ENCODE data around the gene ASB3. TPM values are rescaled to one million over a fixed set of nuclear protein-coding genes. Genes with fewer than 3 reads are reported as not detected.

ASB3 gene
- total and polyA plus RNA-seq, 7 experiments from 2014 or later, result 15.0 to 43.2 (median 27.2) TPM

DNA sequence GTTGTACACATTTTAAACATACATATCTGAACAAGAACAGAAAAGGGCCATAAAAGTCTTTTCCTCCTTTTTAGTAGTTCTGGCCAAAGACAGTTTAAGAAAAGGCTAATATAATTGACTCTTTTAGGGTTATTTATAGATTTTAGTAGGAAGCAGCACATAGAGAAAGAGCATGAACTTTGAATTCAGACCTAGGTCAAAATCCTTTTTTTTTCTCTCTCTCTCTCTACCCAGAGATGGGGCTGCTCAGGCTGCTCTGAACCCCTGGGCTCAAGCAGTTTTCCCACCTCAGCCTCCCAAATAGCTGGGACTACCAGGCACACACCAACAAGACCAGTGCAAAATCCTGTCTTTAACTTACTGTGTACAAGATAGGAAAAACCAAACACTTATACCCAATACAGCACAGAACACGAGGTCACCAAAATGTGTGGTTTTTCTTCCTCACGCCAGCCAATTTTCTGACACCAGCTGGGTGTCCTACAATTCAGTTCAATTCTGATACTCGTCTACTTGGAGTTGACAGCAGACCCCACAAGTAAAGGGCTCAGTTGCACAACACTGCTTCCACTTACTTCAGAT is 32.2 kb upstream of the ASB3 start:
- no peaks in the 10 kb centered on the region for H3K4me1 ChIP-seq (ENCODE audit: control insufficient read depth in 2 of 2, insufficient read depth in 2 of 2, low read length in 2 of 2)
- H3K9me3 Mint-ChIP-seq, result no peaks in the 10 kb centered on the region
- peak overlapping the region in 2 of 9 donors; percentile 4 to 52 for H3K27ac Mint-ChIP-seq
- H3K9me3 ChIP-seq (ENCODE audit: control insufficient read depth in 2 of 3, low read length in 3 of 3), result no peaks in the 10 kb centered on the region
- CTCF ChIA-PET, result no interaction called here
- DNase-seq (no peak), ATAC-seq (no peak)
- H3K4me3 ChIP-seq (ENCODE audit: low read length), result no peak overlapping the region
- intact Hi-C loops (cut with micrococcal nuclease), result no loop called here
- H3K4me3 Mint-ChIP-seq, result no peak overlapping the region
- peaks cover 4 to 37% (median 14%) of the 10 kb centered on the region in 3 experiments for H3K36me3 ChIP-seq (ENCODE audit: control insufficient read depth in 2 of 3, insufficient read depth in 3 of 3, low read length in 3 of 3)
- no peaks in the 10 kb centered on the region for H3K27me3 ChIP-seq (ENCODE audit: control insufficient read depth in 2 of 2, insufficient read depth in 2 of 2, low read length in 2 of 2)
- no peak overlapping the region for H3K27ac ChIP-seq (ENCODE audit: low read depth, low read length)
- no peaks in the 10 kb centered on the region for H3K27me3 Mint-ChIP-seq
- POLR2A ChIA-PET, result no interaction called here
- no peaks in the 10 kb centered on the region for H3K4me1 Mint-ChIP-seq
- H3K36me3 Mint-ChIP-seq, result peaks cover 4 to 37% (median 24%) of the 10 kb centered on the region in 5 donors

DNA sequence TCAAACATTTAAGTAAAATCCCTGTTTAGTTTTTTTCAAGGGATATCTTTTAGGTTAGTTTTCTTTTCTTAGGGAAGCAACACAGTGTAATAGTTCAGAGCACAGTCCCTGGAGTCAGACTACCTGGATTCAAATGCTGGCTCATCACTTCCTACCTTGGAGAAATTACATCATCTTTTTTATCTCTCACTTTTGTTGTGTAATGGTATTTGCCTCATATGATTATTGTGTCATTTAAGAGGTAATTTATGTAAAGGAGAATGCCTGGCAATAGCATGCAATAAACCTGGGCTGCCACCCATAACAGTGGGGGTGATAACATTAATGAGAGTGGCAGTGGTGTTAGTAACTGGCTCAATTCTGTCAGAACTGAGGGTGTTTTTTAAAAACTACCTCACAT is 26.4 kb upstream of the ASB3 start:
- peaks cover 32 to 66% (median 32%) of the 10 kb centered on the region in 3 experiments for H3K36me3 ChIP-seq (ENCODE audit: control insufficient read depth in 2 of 3, insufficient read depth in 3 of 3, low read length in 3 of 3)
- H3K27me3 ChIP-seq (ENCODE audit: control insufficient read depth in 2 of 2, insufficient read depth in 2 of 2, low read length in 2 of 2), result no peaks in the 10 kb centered on the region
- ChIA-PET POLR2A (no interaction called here), CTCF (no interaction called here)
- no peak overlapping the region for H3K4me3 ChIP-seq (ENCODE audit: low read length)
- H3K9me3 ChIP-seq (ENCODE audit: control insufficient read depth in 2 of 3, low read length in 3 of 3), result no peaks in the 10 kb centered on the region
- H3K4me1 ChIP-seq (ENCODE audit: control insufficient read depth in 2 of 2, insufficient read depth in 2 of 2, low read length in 2 of 2), result no peaks in the 10 kb centered on the region
- no peak overlapping the region for H3K27ac ChIP-seq (ENCODE audit: low read depth, low read length)
- peak overlapping the region in 1 of 9 donors; percentile 18 for H3K27ac Mint-ChIP-seq
- H3K36me3 Mint-ChIP-seq, result peaks cover 10 to 65% (median 40%) of the 10 kb centered on the region in 5 donors
- H3K4me1 Mint-ChIP-seq, result no peaks in the 10 kb centered on the region
- no peak overlapping the region for H3K4me3 Mint-ChIP-seq
- no peaks in the 10 kb centered on the region for H3K27me3 Mint-ChIP-seq
- ATAC-seq (no peak), DNase-seq (no peak)
- intact Hi-C loops (cut with micrococcal nuclease), result no loop called here
- peaks cover 0 to 2% (median 0%) of the 10 kb centered on the region in 11 donors for H3K9me3 Mint-ChIP-seq

DNA sequence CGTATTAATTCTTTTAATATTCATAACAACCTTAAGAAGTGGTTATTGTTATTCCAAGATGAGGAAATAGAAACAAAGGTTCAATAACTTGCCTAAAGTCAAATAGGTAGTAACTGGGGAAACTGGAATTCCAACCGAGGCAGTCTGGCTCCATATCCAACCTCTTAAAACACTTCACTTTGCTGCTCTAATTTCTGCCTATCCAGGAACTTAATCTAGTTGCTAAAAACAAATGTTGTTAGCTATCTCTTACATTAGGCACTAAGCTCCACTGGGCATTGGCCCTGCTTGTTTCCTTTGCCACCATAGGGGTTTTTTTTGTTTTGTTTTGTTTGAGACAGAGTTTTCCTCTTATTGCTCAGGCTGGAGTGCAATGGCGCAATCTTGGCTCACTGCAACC is 24.8 kb upstream of the ASB3 start:
- Histone ChIP-seq H3K36me3 (ENCODE audit: control insufficient read depth in 2 of 3, insufficient read depth in 3 of 3, low read length in 3 of 3) (peaks cover 31 to 63% (median 37%) of the 10 kb centered on the region in 3 experiments), H3K27ac (ENCODE audit: low read depth, low read length) (no peak overlapping the region), H3K9me3 (ENCODE audit: control insufficient read depth in 2 of 3, low read length in 3 of 3) (no peaks in the 10 kb centered on the region), H3K4me3 (ENCODE audit: low read length) (no peak overlapping the region), H3K4me1 (ENCODE audit: control insufficient read depth in 2 of 2, insufficient read depth in 2 of 2, low read length in 2 of 2) (no peaks in the 10 kb centered on the region), H3K27me3 (ENCODE audit: control insufficient read depth in 2 of 2, insufficient read depth in 2 of 2, low read length in 2 of 2) (no peaks in the 10 kb centered on the region)
- no peaks in the 10 kb centered on the region for H3K4me1 Mint-ChIP-seq
- POLR2A ChIA-PET, result no interaction called here
- H3K9me3 Mint-ChIP-seq, result peaks cover 0 to 2% (median 0%) of the 10 kb centered on the region in 11 donors
- no peaks in the 10 kb centered on the region for H3K27me3 Mint-ChIP-seq
- peak overlapping the region in 1 of 9 donors; percentile 21 for H3K27ac Mint-ChIP-seq
- H3K4me3 Mint-ChIP-seq, result no peak overlapping the region
- ATAC-seq, result no peak
- peaks cover 11 to 66% (median 37%) of the 10 kb centered on the region in 5 donors for H3K36me3 Mint-ChIP-seq
- CTCF ChIA-PET, result no interaction called here
- intact Hi-C loops (cut with micrococcal nuclease), result no loop called here
- no peak for DNase-seq

DNA sequence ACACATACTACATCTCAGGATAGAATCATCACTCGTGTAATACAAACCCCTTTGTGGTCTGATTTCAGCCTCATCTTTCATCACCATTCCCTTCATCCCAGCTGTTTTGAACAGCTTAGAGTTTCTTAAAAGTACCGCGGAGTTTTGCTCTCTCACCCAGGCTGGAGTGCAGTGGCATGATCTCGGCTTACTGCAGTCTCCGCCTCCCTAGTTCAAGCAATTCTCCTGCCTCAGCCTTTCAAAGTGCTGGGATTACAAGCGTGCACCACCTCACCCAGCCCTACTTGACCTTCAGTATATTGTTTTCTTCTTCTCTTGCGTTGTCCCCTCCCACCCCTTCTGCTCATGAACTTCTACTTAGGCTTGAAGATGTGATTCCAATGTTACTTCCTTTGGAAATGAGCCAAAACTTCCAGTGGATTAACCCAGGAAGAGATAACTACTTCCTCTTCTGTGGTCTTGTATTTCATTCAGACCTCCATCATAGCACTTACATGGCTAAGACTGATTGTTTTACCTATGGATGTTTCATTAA is 15.9 kb upstream of the ASB3 start:
- POLR2A ChIA-PET, result no interaction called here
- no peak overlapping the region for H3K4me3 Mint-ChIP-seq
- H3K36me3 Mint-ChIP-seq, result peaks cover 11 to 40% (median 28%) of the 10 kb centered on the region in 5 donors
- Histone ChIP-seq H3K36me3 (ENCODE audit: control insufficient read depth in 2 of 3, insufficient read depth in 3 of 3, low read length in 3 of 3) (peaks cover 25 to 37% (median 27%) of the 10 kb centered on the region in 3 experiments), H3K27me3 (ENCODE audit: control insufficient read depth in 2 of 2, insufficient read depth in 2 of 2, low read length in 2 of 2) (no peaks in the 10 kb centered on the region), H3K4me3 (ENCODE audit: low read length) (no peak overlapping the region), H3K9me3 (ENCODE audit: control insufficient read depth in 2 of 3, low read length in 3 of 3) (no peaks in the 10 kb centered on the region), H3K4me1 (ENCODE audit: control insufficient read depth in 2 of 2, insufficient read depth in 2 of 2, low read length in 2 of 2) (no peaks in the 10 kb centered on the region), H3K27ac (ENCODE audit: low read depth, low read length) (no peak overlapping the region)
- CTCF ChIA-PET, result interaction anchor here (1.4 kb wide), 1 partner anchor 12 kb away, joined by 3 read pairs; no protein-coding TSS in a partner anchor
- H3K27me3 Mint-ChIP-seq, result no peaks in the 10 kb centered on the region
- H3K27ac Mint-ChIP-seq, result peak overlapping the region in 1 of 9 donors; percentile 37
- intact Hi-C loops (cut with micrococcal nuclease), result no loop called here
- DNase-seq (no peak), ATAC-seq (no peak)
- H3K9me3 Mint-ChIP-seq, result no peaks in the 10 kb centered on the region
- peaks cover 0 to 3% (median 0%) of the 10 kb centered on the region in 7 donors for H3K4me1 Mint-ChIP-seq

DNA sequence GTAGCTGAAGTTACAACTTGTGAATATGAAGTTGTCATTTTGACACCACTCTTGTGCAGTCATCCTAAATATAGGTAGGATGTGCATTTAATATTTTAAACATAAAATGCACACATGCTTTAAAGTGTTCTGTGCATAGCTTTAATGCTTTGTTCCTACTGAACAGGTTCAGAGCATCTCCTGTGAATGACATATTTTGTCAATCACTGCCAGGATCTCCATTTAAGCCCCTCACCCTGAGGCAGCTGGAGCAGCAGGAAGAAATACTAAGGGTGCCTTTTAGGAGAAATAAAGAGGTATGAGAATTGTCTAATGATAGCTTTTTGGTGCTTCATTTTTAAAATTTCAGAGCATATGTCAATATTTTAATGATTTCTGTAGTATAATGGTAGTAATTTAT is 14.8 kb upstream of the ASB3 start:
- intact Hi-C loops (cut with micrococcal nuclease), result loop anchor here in 1 of 2 donors (2.0 kb wide), 1 partner anchor 15 kb away; the partner anchor contains the start of genes ASB3 and ERLEC1
- Histone ChIP-seq H3K27me3 (ENCODE audit: control insufficient read depth in 2 of 2, insufficient read depth in 2 of 2, low read length in 2 of 2) (no peaks in the 10 kb centered on the region), H3K4me3 (ENCODE audit: low read length) (no peak overlapping the region), H3K4me1 (ENCODE audit: control insufficient read depth in 2 of 2, insufficient read depth in 2 of 2, low read length in 2 of 2) (no peaks in the 10 kb centered on the region), H3K27ac (ENCODE audit: low read depth, low read length) (no peak overlapping the region), H3K36me3 (ENCODE audit: control insufficient read depth in 2 of 3, insufficient read depth in 3 of 3, low read length in 3 of 3) (peaks cover 22 to 42% (median 31%) of the 10 kb centered on the region in 3 experiments), H3K9me3 (ENCODE audit: control insufficient read depth in 2 of 3, low read length in 3 of 3) (no peaks in the 10 kb centered on the region)
- ATAC-seq (no peak), DNase-seq (no peak)
- peaks cover 0 to 3% (median 0%) of the 10 kb centered on the region in 7 donors for H3K4me1 Mint-ChIP-seq
- H3K4me3 Mint-ChIP-seq, result no peak overlapping the region
- ChIA-PET CTCF (interaction anchor here (1.4 kb wide), 1 partner anchor 11 kb away, joined by 3 read pairs; no protein-coding TSS in a partner anchor), POLR2A (no interaction called here)
- no peaks in the 10 kb centered on the region for H3K27me3 Mint-ChIP-seq
- no peaks in the 10 kb centered on the region for H3K9me3 Mint-ChIP-seq
- peak overlapping the region in 2 of 9 donors; percentile 4 to 34 for H3K27ac Mint-ChIP-seq
- peaks cover 13 to 31% (median 19%) of the 10 kb centered on the region in 5 donors for H3K36me3 Mint-ChIP-seq

DNA sequence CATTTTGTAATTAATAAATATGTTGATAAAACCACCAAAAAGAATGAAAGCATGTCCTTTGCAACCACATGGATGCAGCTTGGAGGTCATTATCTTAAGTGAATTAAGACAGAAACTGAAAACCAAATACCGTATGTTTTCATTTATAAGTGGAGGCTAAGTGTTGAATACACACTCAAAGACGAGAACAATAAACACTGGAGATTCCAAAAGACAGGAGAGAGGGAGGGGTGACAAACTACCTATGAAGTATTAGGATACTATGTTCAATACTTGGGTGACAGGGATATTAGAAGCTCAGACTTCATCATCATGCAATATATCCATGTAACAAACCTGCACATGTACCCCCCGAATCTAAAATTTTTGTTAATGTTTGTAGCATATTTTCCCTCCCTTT is 7.1 kb upstream of the ASB3 start:
- Histone ChIP-seq H3K4me3 (ENCODE audit: low read length) (no peak overlapping the region), H3K27me3 (ENCODE audit: control insufficient read depth in 2 of 2, insufficient read depth in 2 of 2, low read length in 2 of 2) (no peaks in the 10 kb centered on the region), H3K27ac (ENCODE audit: low read depth, low read length) (no peak overlapping the region), H3K36me3 (ENCODE audit: control insufficient read depth in 2 of 3, insufficient read depth in 3 of 3, low read length in 3 of 3) (peaks cover 7 to 35% (median 21%) of the 10 kb centered on the region in 3 experiments), H3K9me3 (ENCODE audit: control insufficient read depth in 2 of 3, low read length in 3 of 3) (no peaks in the 10 kb centered on the region), H3K4me1 (ENCODE audit: control insufficient read depth in 2 of 2, insufficient read depth in 2 of 2, low read length in 2 of 2) (no peaks in the 10 kb centered on the region)
- intact Hi-C loops (cut with micrococcal nuclease), result no loop called here
- Mint-ChIP-seq H3K9me3 (no peaks in the 10 kb centered on the region), H3K4me1 (peaks cover 5 to 30% (median 19%) of the 10 kb centered on the region in 7 donors), H3K27ac (no peak overlapping the region), H3K36me3 (peaks cover 0 to 19% (median 4%) of the 10 kb centered on the region in 5 donors), H3K27me3 (no peaks in the 10 kb centered on the region), H3K4me3 (no peak overlapping the region)
- POLR2A ChIA-PET, result interaction anchor here (0.6 kb wide), 2 partner anchors 9 to 44 kb away, joined by 3 read pairs; no protein-coding TSS in a partner anchor
- no peak for DNase-seq
- CTCF ChIA-PET, result no interaction called here
- no peak for ATAC-seq
